Ovary (tissue), 9 donors: ENCODE data around the gene CADM3. TPM values are rescaled to one million over a fixed set of nuclear protein-coding genes. Genes with fewer than 3 reads are reported as not detected.

Source experiments
- DNase-seq, 5 donors: peaks; one replicate each; pipeline ENCODE4 v3.0.0-alpha.2; 2019 to 2020
- H3K27ac ChIP-seq, 2 donors: fragments of 200-600 bp; one replicate each; pipeline versions ENCODE4 v1.5.1 to v1.8.0; 2019 to 2022
- H3K27me3 ChIP-seq: fragments of 200-600 bp; one replicate; pipeline ENCODE4 v1.8.0; 2022
- H3K36me3 ChIP-seq: fragments of 200-600 bp; sonication (generic); one replicate; pipeline ENCODE4 v1.5.1; 2019
- H3K4me1 ChIP-seq: one replicate; pipeline ENCODE4 v1.8.1; 2013; ENCODE audit warnings: mild to moderate bottlenecking, moderate library complexity; ENCODE audit not compliant: insufficient read depth
- H3K4me3 ChIP-seq: fragments of 200-600 bp; sonication (generic); one replicate; pipeline ENCODE4 v1.5.1; 2017
- H3K9me3 ChIP-seq, 2 donors: fragments of 200-600 bp in 1 of 2; sonication (generic) in 1 of 2; one replicate each; pipeline versions ENCODE4 v1.5.1 to v1.8.1; 2013 to 2019; ENCODE audit warnings: mild to moderate bottlenecking in 1 of 2, moderate library complexity in 1 of 2
- EP300 ChIP-seq: sonication (generic); formaldehyde crosslinking; IDR thresholded peaks from one replicate; pipeline ENCODE4 v1.6.1; 2017; ENCODE audit warnings: antibody characterized with exemption
- POLR2A ChIP-seq: fragments of 450-650 bp; IDR thresholded peaks from one replicate; pipeline ENCODE4 v1.6.1; 2017; ENCODE audit warnings: antibody characterized with exemption, mild to moderate bottlenecking, moderate library complexity
- WGBS, 3 donors: extraction: QIAGEN DNeasy Blood & Tissue Kit in 1 of 3; methylation state at CpG; one replicate each; pipeline versions ENCODE4 v1.1.5 to v1.1.7; 2013 to 2017; 5-methylcytosine and 5-hydroxymethylcytosine counted together
- intact Hi-C, 4 donors: fragments of 100-400 bp; cut with DNase I; formaldehyde crosslinking; loops; one replicate each; pipeline versions ENCODE4 v1.11.0 to v1.15.1; 2022 to 2023
- polyA plus RNA-seq, 2 donors: library from polyadenylated mRNA; stranded (reverse); fragments of 200-250 nt in 1 of 2; fragments of 350-450 nt in 1 of 2; fragmentation: Illumina TruSeq in 1 of 2; extraction: RNeasy Lipid Tissue Mini Kit (QIAGEN cat#74804) in 1 of 2; gene quantifications; one replicate each; pipeline ENCODE4 v1.2.3, GENCODE V29; 2013 to 2014
- total RNA-seq, 7 donors: library from RNA; depleted of rRNA in 2 of 7; stranded (reverse); fragments of >200 nt in 2 of 7; fragmentation: NEBNext Ultra II Directional in 3 of 7; extraction: Animal tissue kit (Norgen Biotek cat#: 25700) in 3 of 7; gene quantifications; one replicate each; pipeline versions ENCODE4 v1.1.0 to v1.2.4, GENCODE V29; 2016 to 2023
- TF ChIP-seq, protein P1 (sequence below), 3 donors: fragments of 450-650 bp in 2 of 3; fragments of 200-600 bp in 1 of 3; IDR thresholded peaks; one replicate each; pipeline versions ENCODE4 v1.5.1 to v1.8.0; 2016 to 2022; ENCODE audit warnings: antibody characterized with exemption in 3 of 3, mild to moderate bottlenecking in 1 of 3
- donor health status: DM: no; HTN: no; CAD: no; lungs with moderate emphysema.
- donor health status: DM: no; HTN: no; CAD: no.
- donor health status: Bipolar disorder and iron deficiency.
- donor health status: DM: yes; HTN: yes; CAD: no.
- donor health status: DM: no; HTN: no; CAD: no.
- donor health status: DM: yes; HTN: yes; CAD: no.

The CADM3 gene
- total and polyA plus RNA-seq, 9 donors, result 0.17 to 13.8 (median 1.5) TPM; not detected in 2

DNA sequence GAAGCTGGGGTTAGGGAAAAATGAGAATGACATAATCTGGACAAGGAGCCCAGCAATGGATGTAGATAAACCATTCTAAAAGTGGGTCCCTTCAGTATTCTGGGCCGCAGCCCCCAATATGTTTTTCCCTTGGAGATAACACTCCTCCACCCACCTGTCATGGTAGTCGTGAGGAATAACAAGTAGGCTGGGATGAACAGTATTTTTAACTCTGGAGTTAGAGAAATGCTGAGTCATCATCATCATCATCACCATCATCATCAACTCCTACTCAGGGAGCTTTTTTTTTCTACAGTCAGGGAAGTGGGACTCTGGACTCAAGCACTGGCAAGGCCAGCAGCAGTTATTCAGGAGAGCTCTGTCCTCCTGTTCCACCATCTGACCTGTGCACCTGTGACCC is 12.8 kb downstream of the CADM3 start:
- WGBS, 3 donors, result 52 to 62% (median 54%) methylated on average over 2 of the region's 2 CpGs
- H3K27ac ChIP-seq, result no peak overlapping the region
- intact Hi-C loops, result no loop called here
- H3K9me3 ChIP-seq, result no peaks in the 10 kb centered on the region
- H3K4me3 ChIP-seq, result no peak overlapping the region
- no peaks in the 10 kb centered on the region for H3K36me3 ChIP-seq
- no peak for DNase-seq
- no peak for TF ChIP-seq POLR2A
- no peak for TF ChIP-seq EP300
- TF ChIP-seq, protein P1, sequence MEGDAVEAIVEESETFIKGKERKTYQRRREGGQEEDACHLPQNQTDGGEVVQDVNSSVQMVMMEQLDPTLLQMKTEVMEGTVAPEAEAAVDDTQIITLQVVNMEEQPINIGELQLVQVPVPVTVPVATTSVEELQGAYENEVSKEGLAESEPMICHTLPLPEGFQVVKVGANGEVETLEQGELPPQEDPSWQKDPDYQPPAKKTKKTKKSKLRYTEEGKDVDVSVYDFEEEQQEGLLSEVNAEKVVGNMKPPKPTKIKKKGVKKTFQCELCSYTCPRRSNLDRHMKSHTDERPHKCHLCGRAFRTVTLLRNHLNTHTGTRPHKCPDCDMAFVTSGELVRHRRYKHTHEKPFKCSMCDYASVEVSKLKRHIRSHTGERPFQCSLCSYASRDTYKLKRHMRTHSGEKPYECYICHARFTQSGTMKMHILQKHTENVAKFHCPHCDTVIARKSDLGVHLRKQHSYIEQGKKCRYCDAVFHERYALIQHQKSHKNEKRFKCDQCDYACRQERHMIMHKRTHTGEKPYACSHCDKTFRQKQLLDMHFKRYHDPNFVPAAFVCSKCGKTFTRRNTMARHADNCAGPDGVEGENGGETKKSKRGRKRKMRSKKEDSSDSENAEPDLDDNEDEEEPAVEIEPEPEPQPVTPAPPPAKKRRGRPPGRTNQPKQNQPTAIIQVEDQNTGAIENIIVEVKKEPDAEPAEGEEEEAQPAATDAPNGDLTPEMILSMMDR (IDR thresholded peaks at IDR 0.05), result no peak
- H3K27me3 ChIP-seq, result no peaks in the 10 kb centered on the region
- H3K4me1 ChIP-seq, result peaks cover 2% of the 10 kb centered on the region

DNA sequence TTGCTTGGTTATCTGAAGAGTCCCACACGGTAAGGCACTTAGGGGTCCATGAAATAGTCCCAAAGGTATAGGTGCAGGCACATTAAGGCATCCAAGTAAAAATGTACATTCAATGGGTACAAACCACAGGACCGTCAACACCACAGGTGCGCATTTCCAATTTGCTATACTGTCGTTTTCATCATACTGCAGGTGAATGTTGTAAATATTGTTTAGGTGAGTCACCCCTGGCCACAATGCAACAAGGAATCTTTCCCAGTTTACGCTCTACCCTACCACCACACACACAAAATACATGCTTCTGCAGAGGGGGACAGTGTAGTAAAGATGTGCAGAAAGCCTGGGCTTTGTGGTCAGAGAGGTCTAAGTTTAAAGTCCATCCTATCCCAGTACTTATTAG is 13.7 kb downstream of the CADM3 start:
- Histone ChIP-seq H3K4me1 (peaks cover 2% of the 10 kb centered on the region), H3K27ac (no peak overlapping the region), H3K4me3 (no peak overlapping the region), H3K36me3 (no peaks in the 10 kb centered on the region), H3K27me3 (no peaks in the 10 kb centered on the region), H3K9me3 (no peaks in the 10 kb centered on the region)
- intact Hi-C loops, result no loop called here
- DNase-seq, result no peak
- WGBS, 3 donors, result 79 to 83% (median 81%) methylated on average over 5 of the region's 5 CpGs
- no peak for TF ChIP-seq EP300
- no peak for TF ChIP-seq POLR2A
- TF ChIP-seq, protein P1 (IDR thresholded peaks at IDR 0.05), result no peak

DNA sequence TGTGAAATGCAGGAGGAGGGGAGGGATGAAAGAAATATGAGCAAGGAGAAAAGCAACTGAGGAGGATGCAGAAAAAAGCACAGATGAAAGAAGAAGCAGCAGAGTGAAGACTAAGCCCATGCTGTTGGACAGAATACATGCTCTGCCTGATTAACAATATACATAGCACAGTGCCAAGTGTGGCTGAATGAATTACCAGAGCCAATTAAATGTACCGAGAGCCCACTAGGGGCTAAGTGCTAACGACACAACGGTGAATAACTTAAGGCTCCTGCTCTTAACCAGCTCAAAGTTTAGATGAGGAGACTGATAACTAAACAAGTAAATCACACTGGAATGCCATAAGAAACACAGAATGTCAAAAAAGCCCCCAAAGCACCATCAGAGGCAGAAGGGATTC is 15.6 kb downstream of the CADM3 start:
- Histone ChIP-seq H3K9me3 (no peaks in the 10 kb centered on the region), H3K4me1 (peaks cover 2% of the 10 kb centered on the region), H3K36me3 (no peaks in the 10 kb centered on the region), H3K4me3 (no peak overlapping the region), H3K27me3 (no peaks in the 10 kb centered on the region), H3K27ac (no peak overlapping the region)
- intact Hi-C loops, result no loop called here
- DNase-seq, result no peak
- 16 to 30% (median 22%) methylated on average over 3 of the region's 3 CpGs for WGBS, 3 donors
- TF ChIP-seq, protein P1 (IDR thresholded peaks at IDR 0.05), result no peak
- TF ChIP-seq POLR2A, result no peak

DNA sequence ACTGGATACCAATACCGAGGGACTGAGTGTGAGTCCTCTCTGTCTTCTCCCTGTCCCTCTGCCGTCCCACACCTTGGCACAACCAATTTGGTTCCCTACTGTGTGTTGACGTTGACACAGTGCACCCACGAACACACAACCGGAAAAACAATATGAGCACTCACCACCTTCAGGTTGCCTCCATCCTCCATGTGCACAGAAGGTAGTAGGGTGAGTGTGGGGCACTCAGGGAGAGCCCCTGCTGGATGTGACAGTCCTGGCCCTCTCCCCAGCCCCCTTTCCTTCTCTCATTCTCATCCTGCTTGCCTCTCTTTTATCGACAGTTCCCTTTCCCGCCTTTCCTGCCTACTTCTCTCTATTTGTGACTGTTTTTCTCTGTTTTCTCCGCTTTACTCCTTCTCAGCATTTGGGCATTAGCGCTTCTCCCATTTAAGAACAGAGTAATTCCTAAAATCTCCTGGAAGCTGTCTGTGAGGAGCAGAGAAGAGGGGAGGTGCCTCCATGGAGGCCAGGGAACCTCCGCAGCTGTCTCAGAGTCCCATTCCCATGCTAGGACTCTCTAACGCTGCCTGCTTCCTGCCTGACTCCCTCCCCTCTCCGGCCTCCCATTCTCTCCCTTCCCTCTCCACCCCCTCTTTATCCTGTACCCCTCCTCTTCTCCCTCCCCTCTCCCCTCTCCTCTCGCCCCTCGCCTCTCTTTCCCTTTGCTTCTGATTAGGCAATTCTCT is 16.4 kb downstream of the CADM3 start:
- intact Hi-C loops, result no loop called here
- H3K27me3 ChIP-seq, result no peaks in the 10 kb centered on the region
- H3K9me3 ChIP-seq, result no peaks in the 10 kb centered on the region
- peaks cover 2% of the 10 kb centered on the region for H3K4me1 ChIP-seq
- no peaks in the 10 kb centered on the region for H3K36me3 ChIP-seq
- no peak for DNase-seq
- H3K27ac ChIP-seq, result no peak overlapping the region
- TF ChIP-seq, protein P1 (IDR thresholded peaks at IDR 0.05), result no peak
- TF ChIP-seq POLR2A (no peak), EP300 (no peak)
- 19 to 27% (median 19%) methylated on average over 14 of the region's 14 CpGs for WGBS, 3 donors
- peak overlapping the region; percentile 16 for H3K4me3 ChIP-seq
